ENCODE measurements around the gene PRKACB.
A peak's percentile ranks its signal among the peaks of the same experiment; 100 is the strongest.
"Not testable (repeated sequence)": the region's sequence is repeated elsewhere in the genome, so short reads cannot be mapped to it uniquely, and the experiment has no call there.

Gene PRKACB

GRCh38 chr1:84223751-84224432, 79.8 kb downstream of the PRKACB start:
- DNase-seq (ENCODE audit: low spot score), result no peak

GRCh38 chr1:84224905-84225304, 80.8 kb downstream of the PRKACB start:
- no peak for DNase-seq (ENCODE audit: low spot score)

GRCh38 chr1:84225646-84226045, 81.6 kb downstream of the PRKACB start:
- no peak for DNase-seq (ENCODE audit: low spot score)

- not testable (repeated sequence) for DNase-seq (ENCODE audit: low spot score)
Observed at GRCh38 chr1:84232676-84233075, 88.6 kb downstream of the PRKACB start.

GRCh38 chr1:84236256-84236655, 92.2 kb downstream of the PRKACB start:
- DNase-seq (ENCODE audit: low spot score), result no peak

- DNase-seq (ENCODE audit: low spot score), result no peak
Observed at GRCh38 chr1:84242641-84243040, 98.6 kb downstream of the PRKACB start.

GRCh38 chr1:84245563-84245962, 101.5 kb downstream of the PRKACB start:
- no peak for DNase-seq (ENCODE audit: low spot score)

- DNase-seq (ENCODE audit: low spot score), result no peak
Observed at GRCh38 chr1:84246213-84246612, 102.1 kb downstream of the PRKACB start.

- no peak for DNase-seq (ENCODE audit: low spot score)
Observed at GRCh38 chr1:84247425-84248220, 103.6 kb downstream of the PRKACB start.

- no peak for DNase-seq (ENCODE audit: low spot score)
Observed at GRCh38 chr1:84250668-84251067, 106.6 kb downstream of the PRKACB start.

GRCh38 chr1:84253036-84253435, 109.0 kb downstream of the PRKACB start:
- no peak for DNase-seq (ENCODE audit: low spot score)

GRCh38 chr1:84253891-84254290, 109.8 kb downstream of the PRKACB start:
- peak; percentile 94 for DNase-seq (ENCODE audit: low spot score)

- DNase-seq (ENCODE audit: low spot score), result no peak
Observed at GRCh38 chr1:84254703-84255238, 110.7 kb downstream of the PRKACB start.

- no peak for DNase-seq (ENCODE audit: low spot score)
Observed at GRCh38 chr1:84255582-84255981, 111.5 kb downstream of the PRKACB start.

GRCh38 chr1:84257617-84258016, 113.5 kb downstream of the PRKACB start:
- no peak for DNase-seq (ENCODE audit: low spot score)

- DNase-seq (ENCODE audit: low spot score), result no peak
Observed at GRCh38 chr1:84259376-84259775, 115.3 kb downstream of the PRKACB start.

- no peak for DNase-seq (ENCODE audit: low spot score)
Observed at GRCh38 chr1:84259989-84260388, 115.9 kb downstream of the PRKACB start.

GRCh38 chr1:84260852-84261518, 116.9 kb downstream of the PRKACB start:
- DNase-seq (ENCODE audit: low spot score), result no peak

GRCh38 chr1:84264961-84265360, 120.9 kb downstream of the PRKACB start:
- DNase-seq (ENCODE audit: low spot score), result no peak

GRCh38 chr1:84265867-84266266, 121.8 kb downstream of the PRKACB start:
- no peak for DNase-seq (ENCODE audit: low spot score)

GRCh38 chr1:84266748-84267147, 122.7 kb downstream of the PRKACB start:
- DNase-seq (ENCODE audit: low spot score), result no peak

- no peak for DNase-seq (ENCODE audit: low spot score)
Observed at GRCh38 chr1:84267476-84267875, 123.4 kb downstream of the PRKACB start.

GRCh38 chr1:84268346-84268745, 124.3 kb downstream of the PRKACB start:
- no peak for DNase-seq (ENCODE audit: low spot score)
